ENCODE results near the gene HAVCR2.

HAVCR2 gene

DNA sequence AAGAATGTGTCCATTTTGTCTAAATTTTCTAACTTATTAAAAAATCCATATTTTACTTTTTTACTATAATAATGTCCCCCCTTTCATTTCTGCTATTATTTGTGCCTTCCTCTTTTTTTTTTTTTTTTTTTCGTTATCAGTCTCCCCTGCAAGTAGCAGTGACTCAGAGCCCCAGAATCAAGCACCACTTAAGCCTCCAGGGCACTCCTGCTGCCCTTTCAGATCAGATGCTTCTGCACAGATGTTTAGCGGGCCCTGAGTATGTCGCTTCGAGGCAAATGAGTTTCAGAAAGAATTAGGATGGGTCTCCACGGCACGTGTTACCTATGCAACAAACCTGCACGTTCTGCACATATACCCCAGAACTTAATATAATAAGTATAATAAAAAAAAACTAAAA, 22.1 kb upstream of the HAVCR2 start:
- H3K9me3 ChIP-seq (ENCODE audit: control insufficient read depth, low read length): no peaks in the 10 kb centered on the region
- no peak overlapping the region for H3K4me3 ChIP-seq (ENCODE audit: insufficient read depth, low read depth, low read length)
- no peak overlapping the region for H3K27ac ChIP-seq (ENCODE audit: insufficient read depth, low read depth, low read length, poor library complexity, severe bottlenecking)
- H3K27me3 ChIP-seq (ENCODE audit: control insufficient read depth, insufficient read depth, low read length, poor library complexity, severe bottlenecking): no peaks in the 10 kb centered on the region
- WGBS, 2 experiments: 69 to 90% methylated on average over 5 of the region's 7 CpGs
- no peaks in the 10 kb centered on the region for H3K36me3 ChIP-seq (ENCODE audit: control insufficient read depth, insufficient read depth, low read length)
- no peaks in the 10 kb centered on the region for H3K4me1 ChIP-seq (ENCODE audit: control insufficient read depth, insufficient read depth, low read length)

GRCh38 chr5:157121709-157122108, 12.9 kb upstream of the HAVCR2 start:
- Histone ChIP-seq H3K4me3 (ENCODE audit: insufficient read depth, low read depth, low read length) (no peak overlapping the region), H3K27ac (ENCODE audit: insufficient read depth, low read depth, low read length, poor library complexity, severe bottlenecking) (no peak overlapping the region), H3K36me3 (ENCODE audit: control insufficient read depth, insufficient read depth, low read length) (no peaks in the 10 kb centered on the region), H3K27me3 (ENCODE audit: control insufficient read depth, insufficient read depth, low read length, poor library complexity, severe bottlenecking) (no peaks in the 10 kb centered on the region), H3K4me1 (ENCODE audit: control insufficient read depth, insufficient read depth, low read length) (no peaks in the 10 kb centered on the region), H3K9me3 (ENCODE audit: control insufficient read depth, low read length) (no peaks in the 10 kb centered on the region)

GRCh38 chr5:157120102-157120501, 11.3 kb upstream of the HAVCR2 start:
- Histone ChIP-seq H3K27ac (ENCODE audit: insufficient read depth, low read depth, low read length, poor library complexity, severe bottlenecking) (no peak overlapping the region), H3K4me3 (ENCODE audit: insufficient read depth, low read depth, low read length) (no peak overlapping the region), H3K9me3 (ENCODE audit: control insufficient read depth, low read length) (no peaks in the 10 kb centered on the region), H3K4me1 (ENCODE audit: control insufficient read depth, insufficient read depth, low read length) (no peaks in the 10 kb centered on the region), H3K27me3 (ENCODE audit: control insufficient read depth, insufficient read depth, low read length, poor library complexity, severe bottlenecking) (no peaks in the 10 kb centered on the region), H3K36me3 (ENCODE audit: control insufficient read depth, insufficient read depth, low read length) (no peaks in the 10 kb centered on the region)
- WGBS, 2 experiments: 61 to 64% methylated on average over 1 of the region's 1 CpG

DNA sequence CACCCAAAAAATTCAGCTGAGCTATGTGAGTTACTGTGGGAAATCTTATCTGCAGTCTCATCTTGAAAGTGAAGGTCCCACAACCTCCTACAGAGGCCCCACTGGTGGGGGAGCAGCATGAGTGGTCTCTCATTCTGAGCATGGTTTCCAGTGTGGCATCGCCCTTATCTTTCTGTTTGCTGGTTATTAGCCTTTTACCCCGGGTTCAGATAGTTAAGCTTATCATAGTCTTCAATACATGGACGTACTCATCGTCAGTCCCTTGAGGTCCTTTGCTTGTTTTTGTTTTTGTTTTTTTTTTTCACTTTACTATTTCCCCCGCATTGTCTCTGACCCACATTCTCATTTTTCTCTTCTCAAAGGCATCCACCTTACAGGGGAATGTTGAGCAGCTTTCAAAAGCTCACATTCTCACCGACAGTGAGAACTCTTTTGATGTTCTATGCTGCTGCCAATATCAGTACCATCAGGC, 7.7 kb upstream of the HAVCR2 start:
- no peaks in the 10 kb centered on the region for H3K4me1 ChIP-seq (ENCODE audit: control insufficient read depth, insufficient read depth, low read length)
- no peaks in the 10 kb centered on the region for H3K9me3 ChIP-seq (ENCODE audit: control insufficient read depth, low read length)
- 87% methylated on average over 6 of the region's 6 CpGs for WGBS, 2 experiments
- no peak overlapping the region for H3K27ac ChIP-seq (ENCODE audit: insufficient read depth, low read depth, low read length, poor library complexity, severe bottlenecking)
- no peaks in the 10 kb centered on the region for H3K27me3 ChIP-seq (ENCODE audit: control insufficient read depth, insufficient read depth, low read length, poor library complexity, severe bottlenecking)
- H3K4me3 ChIP-seq (ENCODE audit: insufficient read depth, low read depth, low read length): no peak overlapping the region
- H3K36me3 ChIP-seq (ENCODE audit: control insufficient read depth, insufficient read depth, low read length): no peaks in the 10 kb centered on the region

DNA sequence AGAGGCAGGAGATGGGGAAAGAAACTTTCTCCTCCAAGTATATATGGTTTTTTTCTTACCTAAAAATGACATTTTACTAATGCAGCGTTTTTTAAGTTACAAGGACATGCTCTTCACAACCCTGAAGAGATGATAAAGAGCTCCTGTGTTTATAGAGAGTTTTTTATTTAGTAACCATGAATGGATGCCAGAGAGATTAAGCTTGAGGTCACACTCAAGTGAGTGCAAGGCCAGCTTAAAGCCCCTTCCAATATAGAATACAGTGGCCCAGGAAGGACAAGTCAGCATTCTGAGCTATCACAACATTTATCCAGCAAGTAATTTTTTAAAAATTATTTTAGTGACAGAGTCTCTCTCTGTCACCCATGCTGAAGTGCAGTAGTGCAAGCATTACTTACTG, 6.7 kb upstream of the HAVCR2 start:
- no peak overlapping the region for H3K4me3 ChIP-seq (ENCODE audit: insufficient read depth, low read depth, low read length)
- no peak overlapping the region for H3K27ac ChIP-seq (ENCODE audit: insufficient read depth, low read depth, low read length, poor library complexity, severe bottlenecking)
- H3K4me1 ChIP-seq (ENCODE audit: control insufficient read depth, insufficient read depth, low read length): no peaks in the 10 kb centered on the region
- no peaks in the 10 kb centered on the region for H3K36me3 ChIP-seq (ENCODE audit: control insufficient read depth, insufficient read depth, low read length)
- H3K9me3 ChIP-seq (ENCODE audit: control insufficient read depth, low read length): no peaks in the 10 kb centered on the region
- no peaks in the 10 kb centered on the region for H3K27me3 ChIP-seq (ENCODE audit: control insufficient read depth, insufficient read depth, low read length, poor library complexity, severe bottlenecking)
- 85 to 100% methylated on average over 1 of the region's 1 CpG for WGBS, 2 experiments

GRCh38 chr5:157115012-157115411, 6.2 kb upstream of the HAVCR2 start:
- no peaks in the 10 kb centered on the region for H3K4me1 ChIP-seq (ENCODE audit: control insufficient read depth, insufficient read depth, low read length)
- H3K27me3 ChIP-seq (ENCODE audit: control insufficient read depth, insufficient read depth, low read length, poor library complexity, severe bottlenecking): no peaks in the 10 kb centered on the region
- no peak overlapping the region for H3K4me3 ChIP-seq (ENCODE audit: insufficient read depth, low read depth, low read length)
- no peaks in the 10 kb centered on the region for H3K36me3 ChIP-seq (ENCODE audit: control insufficient read depth, insufficient read depth, low read length)
- no peaks in the 10 kb centered on the region for H3K9me3 ChIP-seq (ENCODE audit: control insufficient read depth, low read length)
- H3K27ac ChIP-seq (ENCODE audit: insufficient read depth, low read depth, low read length, poor library complexity, severe bottlenecking): no peak overlapping the region

GRCh38 chr5:157113002-157113401, 4.2 kb upstream of the HAVCR2 start:
- Histone ChIP-seq H3K4me3 (ENCODE audit: insufficient read depth, low read depth, low read length) (no peak overlapping the region), H3K27me3 (ENCODE audit: control insufficient read depth, insufficient read depth, low read length, poor library complexity, severe bottlenecking) (no peaks in the 10 kb centered on the region), H3K27ac (ENCODE audit: insufficient read depth, low read depth, low read length, poor library complexity, severe bottlenecking) (no peak overlapping the region), H3K36me3 (ENCODE audit: control insufficient read depth, insufficient read depth, low read length) (no peaks in the 10 kb centered on the region), H3K9me3 (ENCODE audit: control insufficient read depth, low read length) (no peaks in the 10 kb centered on the region), H3K4me1 (ENCODE audit: control insufficient read depth, insufficient read depth, low read length) (no peaks in the 10 kb centered on the region)
- WGBS, 2 experiments: 87 to 95% methylated on average over 5 of the region's 5 CpGs

DNA sequence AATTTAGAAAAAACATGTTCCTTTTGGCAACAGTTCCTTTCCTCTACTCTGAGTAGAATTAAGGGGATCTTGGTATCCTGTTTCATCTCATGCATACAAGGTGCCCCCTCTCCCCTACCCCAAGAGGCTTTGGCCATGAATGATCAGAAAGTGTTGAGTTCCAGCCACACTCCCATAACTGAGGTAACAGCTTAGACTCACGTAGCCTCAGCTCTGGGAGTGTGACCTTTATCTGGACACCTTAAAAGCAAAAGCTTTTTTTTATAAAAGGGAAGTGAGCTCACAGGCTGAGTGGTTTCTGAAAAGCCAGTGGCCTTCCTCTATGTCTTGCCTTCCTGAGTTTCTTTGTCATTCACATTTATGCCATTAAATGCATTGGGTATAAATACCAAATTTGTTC, 900 bp upstream of the HAVCR2 start:
- 75 to 94% methylated on average over 1 of the region's 1 CpG for WGBS, 2 experiments
- H3K9me3 ChIP-seq (ENCODE audit: control insufficient read depth, low read length): no peaks in the 10 kb centered on the region
- H3K36me3 ChIP-seq (ENCODE audit: control insufficient read depth, insufficient read depth, low read length): no peaks in the 10 kb centered on the region
- peaks cover 11% of the 10 kb centered on the region for H3K4me1 ChIP-seq (ENCODE audit: control insufficient read depth, insufficient read depth, low read length)
- H3K4me3 ChIP-seq (ENCODE audit: insufficient read depth, low read depth, low read length): no peak overlapping the region
- no peaks in the 10 kb centered on the region for H3K27me3 ChIP-seq (ENCODE audit: control insufficient read depth, insufficient read depth, low read length, poor library complexity, severe bottlenecking)
- H3K27ac ChIP-seq (ENCODE audit: insufficient read depth, low read depth, low read length, poor library complexity, severe bottlenecking): no peak overlapping the region

DNA sequence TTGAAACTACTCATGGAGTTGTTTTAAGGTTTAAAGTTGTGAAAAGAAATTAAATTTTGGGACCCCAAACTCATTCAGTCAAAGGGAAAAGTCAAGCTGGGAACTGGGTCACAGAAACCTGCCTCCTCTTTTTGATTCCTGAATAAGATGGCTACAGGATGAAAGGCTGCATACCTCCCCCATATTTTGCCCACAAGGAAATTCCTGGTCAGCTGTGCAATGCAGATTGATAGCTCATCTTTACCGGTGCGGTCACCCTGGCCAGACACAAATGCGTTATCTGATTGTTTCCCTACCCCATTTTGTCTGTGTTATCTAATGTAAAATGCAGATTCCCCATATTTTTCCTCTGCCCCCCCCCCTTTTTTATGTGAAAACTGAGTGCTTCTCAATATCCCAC, 1.3 kb downstream of the HAVCR2 start:
- Histone ChIP-seq H3K4me1 (ENCODE audit: control insufficient read depth, insufficient read depth, low read length) (peaks cover 11% of the 10 kb centered on the region), H3K36me3 (ENCODE audit: control insufficient read depth, insufficient read depth, low read length) (no peaks in the 10 kb centered on the region), H3K27ac (ENCODE audit: insufficient read depth, low read depth, low read length, poor library complexity, severe bottlenecking) (no peak overlapping the region), H3K27me3 (ENCODE audit: control insufficient read depth, insufficient read depth, low read length, poor library complexity, severe bottlenecking) (no peaks in the 10 kb centered on the region), H3K4me3 (ENCODE audit: insufficient read depth, low read depth, low read length) (no peak overlapping the region), H3K9me3 (ENCODE audit: control insufficient read depth, low read length) (no peaks in the 10 kb centered on the region)
- WGBS, 2 experiments: 92 to 94% methylated on average over 3 of the region's 3 CpGs

DNA sequence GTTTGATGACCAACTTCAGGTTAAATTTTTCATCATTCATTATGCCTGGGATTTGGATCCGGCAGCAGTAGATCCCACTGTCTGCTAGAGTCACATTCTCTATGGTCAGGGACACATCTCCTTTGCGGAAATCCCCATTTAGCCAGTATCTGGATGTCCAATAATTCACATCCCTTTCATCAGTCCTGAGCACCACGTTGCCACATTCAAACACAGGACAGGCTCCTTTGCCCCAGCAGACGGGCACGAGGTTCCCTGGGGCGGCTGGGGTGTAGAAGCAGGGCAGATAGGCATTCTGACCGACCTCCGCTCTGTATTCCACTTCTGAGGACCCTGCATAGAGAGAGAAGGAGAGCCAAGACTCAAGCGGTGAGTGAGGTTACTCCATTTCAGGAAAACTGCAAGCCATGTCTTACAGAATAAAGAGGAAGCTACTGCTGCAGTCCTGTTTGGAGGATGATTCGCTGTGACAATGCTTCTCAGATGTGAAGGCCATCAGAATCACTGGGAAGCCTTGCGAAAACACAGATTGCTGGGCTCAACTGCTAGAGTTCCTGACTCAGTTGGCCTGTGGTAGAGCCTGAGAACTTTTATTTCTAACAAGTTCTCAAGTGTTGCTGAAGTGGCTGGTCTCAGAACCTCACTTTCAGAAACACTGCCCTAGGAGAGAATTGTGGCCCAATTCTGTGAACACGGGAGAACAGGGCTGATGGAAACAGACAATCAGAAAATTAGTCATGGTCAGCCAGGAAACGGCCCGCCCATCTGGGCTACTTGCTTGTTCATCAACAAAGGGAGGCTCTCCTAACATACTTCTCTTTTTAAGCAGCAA, 2.0 kb downstream of the HAVCR2 start:
- H3K9me3 ChIP-seq (ENCODE audit: control insufficient read depth, low read length): no peaks in the 10 kb centered on the region
- H3K27ac ChIP-seq (ENCODE audit: insufficient read depth, low read depth, low read length, poor library complexity, severe bottlenecking): no peak overlapping the region
- H3K4me3 ChIP-seq (ENCODE audit: insufficient read depth, low read depth, low read length): no peak overlapping the region
- WGBS, 2 experiments: 89% methylated on average over 14 of the region's 14 CpGs
- H3K36me3 ChIP-seq (ENCODE audit: control insufficient read depth, insufficient read depth, low read length): no peaks in the 10 kb centered on the region
- no peaks in the 10 kb centered on the region for H3K27me3 ChIP-seq (ENCODE audit: control insufficient read depth, insufficient read depth, low read length, poor library complexity, severe bottlenecking)
- peaks cover 11% of the 10 kb centered on the region for H3K4me1 ChIP-seq (ENCODE audit: control insufficient read depth, insufficient read depth, low read length)

Measured in ectodermal cell (in vitro differentiated cells).